OCI-LY7 (cell line): ENCODE results near the gene MAIP1.

Source experiments
- EZH2phosphoT487 ChIP-seq: fragments of 200-600 bp; sonication (generic); IDR thresholded peaks from 2 replicates; pipeline ENCODE4 v1.6.1; 2018; ENCODE audit warnings: low read depth, borderline replicate concordance, mild to moderate bottlenecking, mixed run types, antibody characterized with exemption, low read length, moderate library complexity, mixed read lengths
- TF ChIP-seq, protein P1 (sequence below): fragments of 200-600 bp; sonication (generic); conservative IDR thresholded peaks from 2 replicates; pipeline ENCODE4 v1.5.1; 2014; ENCODE audit warnings: mild to moderate bottlenecking, antibody characterized with exemption, low read length, moderate library complexity, mixed read lengths

GRCh38 chr2:199991691-199992090, 36.3 kb downstream of the MAIP1 start:
- TF ChIP-seq, protein P1, sequence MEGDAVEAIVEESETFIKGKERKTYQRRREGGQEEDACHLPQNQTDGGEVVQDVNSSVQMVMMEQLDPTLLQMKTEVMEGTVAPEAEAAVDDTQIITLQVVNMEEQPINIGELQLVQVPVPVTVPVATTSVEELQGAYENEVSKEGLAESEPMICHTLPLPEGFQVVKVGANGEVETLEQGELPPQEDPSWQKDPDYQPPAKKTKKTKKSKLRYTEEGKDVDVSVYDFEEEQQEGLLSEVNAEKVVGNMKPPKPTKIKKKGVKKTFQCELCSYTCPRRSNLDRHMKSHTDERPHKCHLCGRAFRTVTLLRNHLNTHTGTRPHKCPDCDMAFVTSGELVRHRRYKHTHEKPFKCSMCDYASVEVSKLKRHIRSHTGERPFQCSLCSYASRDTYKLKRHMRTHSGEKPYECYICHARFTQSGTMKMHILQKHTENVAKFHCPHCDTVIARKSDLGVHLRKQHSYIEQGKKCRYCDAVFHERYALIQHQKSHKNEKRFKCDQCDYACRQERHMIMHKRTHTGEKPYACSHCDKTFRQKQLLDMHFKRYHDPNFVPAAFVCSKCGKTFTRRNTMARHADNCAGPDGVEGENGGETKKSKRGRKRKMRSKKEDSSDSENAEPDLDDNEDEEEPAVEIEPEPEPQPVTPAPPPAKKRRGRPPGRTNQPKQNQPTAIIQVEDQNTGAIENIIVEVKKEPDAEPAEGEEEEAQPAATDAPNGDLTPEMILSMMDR, result no peak
- no peak for TF ChIP-seq EZH2phosphoT487
